NCI-H2227 treated with DMSO at 0.1 percent for 48 hours (cell line): ENCODE data around the gene GSK3B.
A peak's percentile ranks its signal among the peaks of the same experiment; 100 is the strongest.

Experiments
- DNase-seq: peaks from one replicate; lab custom pipeline; 2025; lab: John Stamatoyannopoulos, UW

GSK3B gene

GRCh38 chr3:120093911-120094775, at the start of gene GSK3B:
TSS of gene GSK3B (minus strand) at chr3:120094447. CDS start at chr3:120093434, 1,013 bp downstream.
- DNase-seq, result peak; percentile 58

GRCh38 chr3:120143676-120144075, 49.4 kb upstream of the GSK3B start:
- DNase-seq, result no peak

DNA sequence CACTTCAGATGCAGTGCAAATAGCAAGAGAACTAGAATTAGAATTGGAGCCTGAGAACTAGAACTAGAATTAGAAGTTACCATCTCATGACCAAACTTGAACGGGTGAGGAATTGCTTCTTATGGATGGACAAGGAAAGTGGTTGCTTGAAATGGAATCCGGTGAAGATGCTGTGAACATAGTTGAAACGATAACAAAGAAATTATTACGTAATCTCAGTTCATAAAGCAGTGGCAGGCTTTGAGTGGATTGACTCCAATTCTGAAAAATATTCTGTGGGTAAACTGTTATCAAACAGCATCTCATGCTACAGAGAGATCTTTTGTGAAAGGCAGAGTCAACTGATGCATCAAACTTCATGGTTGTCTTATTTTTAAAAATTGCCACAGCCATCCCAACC, 48.0 kb upstream of the GSK3B start:
- no peak for DNase-seq

GRCh38 chr3:120140098-120140742, 46.0 kb upstream of the GSK3B start:
- DNase-seq, result no peak

DNA sequence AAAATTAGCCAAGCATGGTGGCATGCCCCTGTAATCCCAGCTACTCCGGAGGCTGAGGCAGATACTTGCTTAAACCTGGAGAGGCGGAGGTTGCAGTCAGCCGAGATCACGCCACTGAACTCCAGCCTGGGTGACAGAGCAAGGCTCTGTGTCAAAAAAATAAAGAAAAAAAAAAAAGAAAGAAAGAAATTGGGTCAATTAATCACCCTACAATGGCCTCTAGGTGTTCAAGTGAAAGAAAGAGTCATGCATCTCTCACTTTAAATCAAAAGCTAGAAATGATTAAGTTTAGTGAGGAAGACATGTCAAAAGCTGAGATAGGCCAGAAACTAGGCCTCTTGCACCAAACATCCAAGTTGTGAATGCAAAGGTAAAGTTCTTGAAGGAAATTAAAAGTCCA, 44.9 kb upstream of the GSK3B start:
- no peak for DNase-seq

DNA sequence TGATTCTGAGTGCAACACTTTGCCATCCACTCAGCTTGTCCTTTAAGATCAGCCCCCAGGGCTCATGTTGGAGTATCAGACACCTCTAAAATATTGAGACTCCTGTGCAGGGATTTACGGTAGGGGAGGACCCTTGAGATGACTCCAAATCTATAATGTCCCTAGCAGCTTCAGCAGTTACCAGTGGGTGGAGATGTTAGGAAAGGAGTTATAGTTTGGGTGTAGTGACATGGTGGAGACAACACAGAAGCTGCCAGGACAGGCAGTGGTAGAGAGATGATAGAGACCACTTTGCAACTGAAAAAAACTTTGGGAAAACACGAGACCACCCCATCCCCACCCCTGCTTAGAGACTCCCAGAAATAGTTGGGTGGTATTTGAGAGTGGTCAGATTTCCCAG, 43.3 kb upstream of the GSK3B start:
- DNase-seq, result no peak

DNA sequence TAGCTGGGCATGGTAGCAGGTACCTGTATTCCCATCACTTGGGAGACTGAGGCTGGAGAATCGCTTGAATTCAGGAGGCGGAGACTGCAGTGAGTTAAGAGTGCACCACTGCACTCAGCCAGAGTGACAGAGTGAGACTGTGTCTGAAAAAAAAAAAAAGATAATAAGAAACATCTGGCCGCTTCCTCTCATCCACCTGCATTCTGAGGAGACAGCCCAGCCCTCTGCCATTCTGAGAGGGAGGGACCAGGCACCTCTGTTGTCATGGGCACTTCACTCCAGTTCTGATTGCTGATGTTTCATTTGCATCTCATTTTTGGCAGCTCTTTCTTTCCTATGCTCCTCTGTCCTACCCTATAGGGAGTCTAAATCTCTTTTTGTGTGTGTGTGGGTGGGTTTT, 36.4 kb upstream of the GSK3B start:
- no peak for DNase-seq

DNA sequence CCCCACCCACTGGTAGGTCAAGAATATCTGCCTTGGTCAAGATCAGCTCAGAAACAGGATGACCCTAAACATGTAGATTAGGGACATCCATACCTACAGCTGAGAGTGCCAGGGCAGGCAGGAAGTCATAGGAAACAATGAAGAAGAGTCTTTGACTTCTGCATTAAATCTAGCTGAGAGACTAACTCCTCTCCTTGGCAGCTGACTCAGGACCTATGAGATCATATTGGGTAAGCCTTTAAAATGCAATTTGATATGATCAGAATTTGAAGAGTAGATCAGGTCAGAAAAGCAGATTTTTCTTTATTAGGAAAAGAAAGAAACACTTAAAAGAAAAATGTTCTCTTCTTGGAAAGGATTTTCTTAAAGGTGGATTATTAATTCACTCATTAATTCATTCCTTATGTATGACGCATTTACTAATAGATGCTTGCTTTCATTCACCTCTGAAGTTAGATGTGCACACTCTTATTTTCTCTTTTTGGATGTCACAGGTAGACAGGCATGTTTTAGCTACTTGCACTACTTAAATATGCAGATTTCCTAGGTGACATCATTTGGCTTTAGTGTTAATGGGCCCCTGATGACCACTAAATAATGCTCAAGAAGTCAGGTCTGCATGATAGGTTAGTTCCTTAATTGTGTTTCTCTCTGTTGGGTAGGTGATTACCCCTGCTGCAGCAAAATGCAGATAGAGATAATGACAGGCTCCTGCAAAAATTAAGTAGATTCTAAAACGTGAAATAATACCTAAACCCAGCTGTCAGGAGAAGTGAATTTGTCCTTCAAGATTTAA, 35.7 kb upstream of the GSK3B start:
- no peak for DNase-seq

DNA sequence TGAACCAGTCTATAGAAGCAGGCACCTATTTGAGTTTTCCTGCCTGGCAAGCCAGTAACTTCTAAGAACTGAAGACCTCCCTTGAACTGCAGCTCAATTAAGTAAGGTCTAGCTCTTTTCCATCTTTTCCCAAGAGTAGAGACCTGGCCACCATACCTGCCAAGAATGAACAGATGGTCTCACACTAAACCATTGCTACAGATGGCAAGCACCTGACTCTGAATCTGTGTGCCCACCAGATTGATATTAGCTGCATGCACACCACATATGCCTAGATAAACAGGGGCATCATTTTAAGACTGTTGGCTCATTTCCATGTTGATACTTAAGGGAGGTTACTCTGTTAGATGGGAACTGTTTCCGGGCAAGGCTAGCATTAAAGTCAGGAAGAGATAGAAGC, 34.8 kb upstream of the GSK3B start:
- no peak for DNase-seq

DNA sequence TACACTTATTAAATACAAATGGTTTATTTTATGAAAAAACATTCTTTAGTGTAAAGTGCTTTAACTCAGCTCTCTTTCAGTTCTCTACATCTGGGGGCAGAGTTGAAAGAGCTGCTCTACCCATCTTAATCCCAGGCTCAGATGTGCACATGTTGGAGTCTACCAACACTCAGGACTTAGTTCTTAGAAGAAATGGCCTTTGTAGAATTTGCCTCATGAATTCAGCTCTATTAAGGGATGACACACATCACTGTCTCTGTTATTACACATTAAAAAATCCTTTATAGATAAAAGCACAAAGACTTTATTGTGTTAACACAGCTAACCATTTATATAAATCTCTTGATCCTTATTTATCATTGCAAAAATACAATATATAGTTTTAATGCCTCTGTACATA, 31.7 kb upstream of the GSK3B start:
- DNase-seq, result no peak

- DNase-seq, result no peak
These were observed 25.7 kb upstream of the GSK3B start for GRCh38 chr3:120119846-120120510.

DNA sequence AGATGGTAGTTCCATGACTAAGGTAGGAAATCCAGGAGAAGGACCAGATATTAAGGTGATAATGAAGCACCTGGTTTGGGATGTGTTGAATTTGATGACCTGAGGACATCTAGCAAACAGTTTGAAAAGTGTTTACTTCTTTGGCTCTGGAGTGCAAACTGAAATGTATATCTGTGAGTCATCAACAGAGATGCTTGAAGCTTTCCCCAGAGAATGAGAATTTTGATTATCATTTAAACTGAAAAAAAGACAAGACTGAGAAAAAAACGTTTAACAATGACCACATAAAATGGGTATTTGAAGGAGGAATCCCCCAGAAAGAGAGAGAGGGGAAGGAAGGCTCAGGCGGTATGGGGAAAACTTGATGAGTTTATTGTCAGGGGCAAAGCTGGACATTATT, 20.7 kb upstream of the GSK3B start:
- DNase-seq, result no peak

GRCh38 chr3:120114376-120114775, 20.1 kb upstream of the GSK3B start:
- no peak for DNase-seq

DNA sequence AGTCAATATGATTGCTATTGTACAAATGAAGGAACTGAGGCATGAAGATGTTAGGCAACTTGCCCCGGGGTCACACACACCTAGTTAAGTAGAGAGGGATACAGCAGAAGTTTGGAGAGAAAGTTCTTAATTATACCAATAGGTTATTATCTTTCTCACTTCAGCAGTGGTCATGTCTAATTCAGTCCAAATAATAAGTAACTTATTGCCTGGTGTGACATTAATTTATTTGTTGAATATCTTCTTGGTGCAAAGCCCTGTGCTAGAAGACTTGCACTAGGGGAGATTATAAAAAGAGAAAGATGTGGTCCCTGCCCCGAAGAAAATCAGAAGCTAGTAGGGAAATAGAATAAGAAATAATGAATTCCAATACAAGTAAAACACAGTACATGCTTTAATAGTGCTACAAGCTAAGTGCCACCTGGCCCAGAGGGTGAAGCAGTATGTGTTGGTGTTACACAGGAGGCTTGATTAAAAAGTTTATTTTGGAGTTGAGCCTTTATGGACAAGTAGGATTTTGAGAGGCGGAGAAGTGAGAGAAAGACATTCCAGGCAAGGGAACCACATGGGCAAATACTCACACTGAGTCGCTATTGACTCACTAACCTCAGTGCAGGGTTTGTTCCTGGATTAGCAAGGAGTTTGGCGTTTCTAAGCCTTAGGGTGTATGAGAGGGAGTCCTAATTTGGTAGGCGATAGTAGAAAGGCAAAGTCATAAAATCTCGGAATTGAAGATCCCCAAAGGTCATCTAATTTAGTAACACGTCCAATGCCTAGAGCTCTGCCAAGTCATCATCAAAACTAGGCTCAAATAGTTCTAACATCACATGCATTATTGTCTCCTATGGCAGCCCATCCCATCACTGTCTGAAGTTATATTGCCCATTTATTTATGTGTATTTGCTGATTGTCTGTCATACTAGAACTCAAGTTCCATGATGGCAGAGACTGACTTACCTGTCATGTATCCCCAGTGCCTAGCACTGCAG, 19.2 kb upstream of the GSK3B start:
- no peak for DNase-seq

- no peak for DNase-seq
These were observed 17.7 kb upstream of the GSK3B start for GRCh38 chr3:120111898-120112297.

GRCh38 chr3:120103276-120103675, 9.0 kb upstream of the GSK3B start:
- no peak for DNase-seq

- DNase-seq, result no peak
These were observed 8.4 kb upstream of the GSK3B start for GRCh38 chr3:120102674-120103073.

GRCh38 chr3:120102232-120102631, 8.0 kb upstream of the GSK3B start:
- no peak for DNase-seq

GRCh38 chr3:120101624-120102023, 7.4 kb upstream of the GSK3B start:
- no peak for DNase-seq

- no peak for DNase-seq
These were observed 6.5 kb upstream of the GSK3B start for GRCh38 chr3:120100711-120101110.

DNA sequence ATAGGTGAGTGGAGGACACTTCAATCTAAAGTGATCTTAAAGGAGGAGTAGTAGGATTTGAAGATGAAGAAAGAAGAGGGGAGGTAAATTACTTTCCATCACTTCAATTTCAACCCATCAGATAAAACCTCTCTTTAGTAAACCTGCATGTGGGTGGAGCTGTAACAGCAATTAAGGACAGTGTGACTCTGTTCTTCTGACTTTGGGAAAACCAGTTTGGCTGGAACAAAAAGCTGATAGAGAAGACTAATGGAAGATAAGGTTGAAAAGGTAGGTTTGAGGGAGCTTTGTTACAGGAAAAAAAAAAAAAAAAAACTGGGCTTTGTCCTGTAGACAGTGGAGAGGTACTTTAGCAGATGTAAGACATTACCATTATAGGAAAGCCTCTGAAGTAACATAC, 4.5 kb upstream of the GSK3B start:
- no peak for DNase-seq
